Calu3 (cell line): ENCODE data around the gene IPP. TPM values are rescaled to one million over a fixed set of nuclear protein-coding genes. Genes with fewer than 3 reads are reported as not detected.

Source experiments
- Bru-seq: library from RNA; stranded (reverse); fragments of 400-500 nt; gene quantifications from one replicate; lab custom pipeline; 2021; lab: Mats Ljungman, UMichigan
- BruChase-seq, 2 experiments: library from RNA; stranded (reverse); fragments of 400-500 nt; gene quantifications; one replicate each; lab custom pipeline; 2021; lab: Mats Ljungman, UMichigan
- BruUV-seq: library from RNA; stranded (reverse); fragments of 400-500 nt; replicated peaks from 2 replicates; lab custom pipeline; 2021; lab: Mats Ljungman, UMichigan
- CTCF ChIA-PET: fragments of 300-600 bp; sonication (Branson Sonifier 250); formaldehyde crosslinking; loops from one replicate; lab custom pipeline; 2022; ENCODE audit warnings: antibody characterized with exemption; lab: Charles Lee
- DNase-seq: peaks from one replicate; pipeline ENCODE4 v3.0.0; 2022
- H3K27ac Mint-ChIP-seq: one replicate; pipeline ENCODE4 v1.8.0; 2022; ENCODE audit warnings: mixed read lengths; ENCODE audit not compliant: unreplicated experiment
- H3K27me3 Mint-ChIP-seq: one replicate; pipeline ENCODE4 v1.8.0; 2022; ENCODE audit warnings: mixed read lengths; ENCODE audit not compliant: unreplicated experiment
- H3K36me3 Mint-ChIP-seq: one replicate; pipeline ENCODE4 v1.8.0; 2022; ENCODE audit warnings: mild to moderate bottlenecking, moderate library complexity, mixed read lengths; ENCODE audit not compliant: insufficient read depth, unreplicated experiment
- H3K4me1 Mint-ChIP-seq: one replicate; pipeline ENCODE4 v1.8.0; 2022; ENCODE audit warnings: mild to moderate bottlenecking, low read depth, mixed read lengths; ENCODE audit not compliant: unreplicated experiment
- H3K4me3 Mint-ChIP-seq: one replicate; pipeline ENCODE4 v1.8.0; 2022; ENCODE audit warnings: mild to moderate bottlenecking, low read depth, moderate library complexity, mixed read lengths; ENCODE audit not compliant: unreplicated experiment
- H3K9me3 Mint-ChIP-seq: one replicate; pipeline ENCODE4 v1.8.0; 2022; ENCODE audit warnings: low read depth, mixed read lengths; ENCODE audit not compliant: unreplicated experiment
- intact Hi-C: fragments of 100-400 bp; cut with micrococcal nuclease; formaldehyde crosslinking; loops from one replicate; pipeline ENCODE4 v1.10.0; 2022; ENCODE audit not compliant: unreplicated experiment
- long read RNA-seq: library from polyadenylated mRNA; stranded (forward); transcript quantifications from one replicate; pipeline ENCODE4 v2.0.0, GENCODE V29; 2022
- total RNA-seq: library from RNA; stranded (reverse); gene quantifications from 2 replicates; pipeline ENCODE4 v1.2.3, GENCODE V29; 2022
- TF ChIP-seq, protein P1 (sequence below): fragments of 200-600 bp; IDR thresholded peaks from one replicate; pipeline ENCODE4 v1.8.0; 2022; ENCODE audit warnings: antibody characterized with exemption; ENCODE audit not compliant: unreplicated experiment

The IPP gene
- total RNA-seq (11.6 and 12.3 TPM in 2 replicates), Bru-seq, nascent RNA (percentile 60 among the genes with signal in this experiment), BruChase-seq, experiment 1, labeled RNA remaining after a 6-hour chase (percentile 61 among the genes with signal in this experiment), BruChase-seq, experiment 2, labeled RNA remaining after a 2-hour chase (percentile 59 among the genes with signal in this experiment)
- long read RNA-seq, partial matches to known transcripts, result 6 of 7 reads
- long read RNA-seq, other reads (novel, unspliced or antisense), result 1 of 7 reads

DNA sequence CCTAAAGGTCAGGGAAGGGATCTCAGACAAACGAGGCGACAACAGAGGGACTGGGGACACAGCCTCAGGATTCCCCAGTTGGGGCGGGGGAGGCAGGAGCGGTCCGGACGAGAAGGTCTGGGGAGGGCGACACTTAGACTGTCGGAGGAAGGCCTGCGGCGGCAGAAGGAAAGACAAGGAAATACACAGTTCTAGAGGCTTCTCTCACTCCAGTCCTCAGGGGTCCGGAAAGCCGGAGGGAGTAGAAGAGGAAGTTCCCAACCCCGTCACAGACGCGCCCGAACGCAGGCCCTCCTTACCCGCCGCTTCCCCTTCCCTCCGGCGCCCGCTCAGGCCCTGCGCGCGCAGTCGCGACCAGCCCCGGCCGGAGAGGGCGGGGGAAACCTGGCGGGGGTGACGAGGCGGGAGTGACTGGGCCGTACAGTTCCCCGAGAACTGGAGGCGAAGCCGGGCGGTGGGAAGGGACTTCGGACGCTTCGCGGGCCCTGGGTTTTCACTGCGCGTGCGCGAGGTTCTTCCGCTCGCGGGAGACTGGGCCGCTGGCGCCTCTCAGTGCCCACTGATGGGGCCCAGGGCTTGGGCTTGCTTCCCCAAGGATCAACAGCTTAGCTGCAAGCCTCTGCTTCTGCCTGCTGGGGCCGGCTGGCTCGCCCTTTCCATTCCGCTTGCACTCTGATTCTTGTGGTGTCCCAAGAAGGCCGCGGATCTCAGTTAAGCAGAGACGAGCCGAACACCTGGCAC lies at the start of gene IPP:
Gene IPP, minus strand, starts transcription at position 356 of the 741 bp plus-strand sequence. CDS start 4,242 bp downstream, outside the sequence.
- Mint-ChIP-seq H3K9me3 (peaks cover 7% of the 10 kb centered on the region), H3K27ac (peak within 1 kb of the TSS; percentile 100), H3K4me3 (peak within 1 kb of the TSS; percentile 99), H3K4me1 (peaks cover 6% of the 10 kb centered on the region), H3K27me3 (peaks cover 5% of the 10 kb centered on the region), H3K36me3 (peaks cover 18% of the 10 kb centered on the region)
- CTCF ChIA-PET, result interaction anchor here (0.5 kb wide), 1 partner anchor 13 kb away, joined by 3 read pairs; no protein-coding TSS in a partner anchor
- DNase-seq, result peak; percentile 95
- TF ChIP-seq, protein P1, sequence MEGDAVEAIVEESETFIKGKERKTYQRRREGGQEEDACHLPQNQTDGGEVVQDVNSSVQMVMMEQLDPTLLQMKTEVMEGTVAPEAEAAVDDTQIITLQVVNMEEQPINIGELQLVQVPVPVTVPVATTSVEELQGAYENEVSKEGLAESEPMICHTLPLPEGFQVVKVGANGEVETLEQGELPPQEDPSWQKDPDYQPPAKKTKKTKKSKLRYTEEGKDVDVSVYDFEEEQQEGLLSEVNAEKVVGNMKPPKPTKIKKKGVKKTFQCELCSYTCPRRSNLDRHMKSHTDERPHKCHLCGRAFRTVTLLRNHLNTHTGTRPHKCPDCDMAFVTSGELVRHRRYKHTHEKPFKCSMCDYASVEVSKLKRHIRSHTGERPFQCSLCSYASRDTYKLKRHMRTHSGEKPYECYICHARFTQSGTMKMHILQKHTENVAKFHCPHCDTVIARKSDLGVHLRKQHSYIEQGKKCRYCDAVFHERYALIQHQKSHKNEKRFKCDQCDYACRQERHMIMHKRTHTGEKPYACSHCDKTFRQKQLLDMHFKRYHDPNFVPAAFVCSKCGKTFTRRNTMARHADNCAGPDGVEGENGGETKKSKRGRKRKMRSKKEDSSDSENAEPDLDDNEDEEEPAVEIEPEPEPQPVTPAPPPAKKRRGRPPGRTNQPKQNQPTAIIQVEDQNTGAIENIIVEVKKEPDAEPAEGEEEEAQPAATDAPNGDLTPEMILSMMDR, result no peak
- intact Hi-C loops, result no loop called here
- BruUV-seq, result no TSS peak

DNA sequence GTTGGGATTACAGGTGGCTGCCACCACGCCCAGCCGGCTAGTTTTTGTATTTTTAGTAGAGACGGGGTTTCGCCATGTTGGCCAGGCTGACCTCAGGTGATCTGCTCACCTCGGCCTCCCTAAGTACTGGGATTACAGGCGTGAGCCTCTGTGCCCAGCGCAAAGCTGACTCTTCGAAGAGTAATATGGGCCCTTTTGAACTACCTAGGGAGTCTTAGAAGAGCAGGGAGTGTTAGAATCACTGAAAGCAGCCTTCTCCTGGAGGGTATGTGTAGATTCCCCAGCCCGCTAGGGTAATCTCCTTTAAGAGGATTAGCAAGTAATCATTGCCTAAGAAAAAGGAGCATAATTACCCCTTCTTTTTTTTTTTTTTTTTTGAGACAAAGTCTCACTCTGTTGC lies 46.5 kb upstream of the IPP start:
- Mint-ChIP-seq H3K4me1 (peaks cover 3% of the 10 kb centered on the region), H3K27ac (no peak overlapping the region), H3K4me3 (no peak overlapping the region), H3K36me3 (no peaks in the 10 kb centered on the region), H3K27me3 (no peaks in the 10 kb centered on the region), H3K9me3 (no peaks in the 10 kb centered on the region)
- TF ChIP-seq, protein P1, result no peak
- no TSS peak for BruUV-seq
- intact Hi-C loops, result no loop called here
- CTCF ChIA-PET, result interaction anchor here (0.6 kb wide), 1 partner anchor 418 kb away, joined by 3 read pairs; no protein-coding TSS in a partner anchor
- DNase-seq, result no peak

DNA sequence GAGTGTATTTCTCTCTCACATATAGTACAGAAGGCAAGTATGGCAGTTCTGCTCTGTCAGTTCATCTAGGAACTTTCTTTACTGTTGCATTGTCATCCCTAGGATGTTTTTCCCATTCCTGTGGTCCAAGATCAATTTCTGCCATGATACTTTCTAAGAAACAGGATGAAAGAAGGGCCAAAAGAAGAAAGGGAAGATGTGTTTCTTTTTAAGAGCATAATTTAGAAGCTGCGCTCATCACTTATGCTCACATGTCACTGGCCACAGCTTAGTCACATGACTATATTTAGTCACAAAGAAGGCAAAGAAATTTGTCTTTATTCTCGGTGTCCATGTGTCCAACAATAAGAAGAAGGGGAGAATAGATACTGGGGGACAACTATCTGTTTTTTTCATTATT lies 45.9 kb upstream of the IPP start:
- Mint-ChIP-seq H3K4me3 (no peak overlapping the region), H3K4me1 (no peaks in the 10 kb centered on the region), H3K27ac (no peak overlapping the region), H3K36me3 (no peaks in the 10 kb centered on the region), H3K27me3 (no peaks in the 10 kb centered on the region), H3K9me3 (no peaks in the 10 kb centered on the region)
- BruUV-seq, result no TSS peak
- DNase-seq, result no peak
- CTCF ChIA-PET, result interaction anchor here (0.7 kb wide), 2 partner anchors 50 to 151 kb away, joined by 4 read pairs; no protein-coding TSS in a partner anchor
- TF ChIP-seq, protein P1, result no peak
- intact Hi-C loops, result no loop called here

DNA sequence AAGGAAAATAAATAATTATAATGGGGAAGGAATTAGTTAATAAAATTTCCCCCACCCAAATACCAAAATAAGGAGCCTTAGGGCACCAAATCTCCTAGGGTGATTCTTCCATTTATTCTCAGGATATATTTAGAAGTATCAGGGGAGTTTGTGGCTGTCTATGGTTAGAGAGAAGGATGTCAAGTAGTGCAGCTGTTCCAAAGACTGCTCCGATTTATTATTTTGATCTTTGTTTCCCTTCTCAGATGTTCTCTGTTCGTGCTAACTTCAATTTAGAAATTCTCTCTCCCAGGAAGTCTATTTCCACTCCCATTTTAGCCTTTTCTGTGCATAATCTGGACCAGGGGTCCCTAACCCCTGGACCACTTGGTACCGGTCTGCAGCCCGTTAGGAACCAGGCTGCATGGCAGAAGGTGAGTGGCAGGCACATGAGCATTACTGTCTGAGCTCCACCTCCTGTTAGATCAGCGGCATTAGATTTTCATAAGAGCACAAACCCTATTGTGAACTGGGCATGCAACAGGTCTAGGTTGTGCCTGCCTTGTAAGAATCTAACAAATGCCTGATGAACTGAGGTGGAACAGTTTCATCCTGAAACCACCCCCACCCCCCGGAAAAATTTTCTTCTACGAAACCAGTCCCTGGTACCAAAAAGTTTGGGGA lies 43.6 kb upstream of the IPP start:
- intact Hi-C loops, result no loop called here
- Mint-ChIP-seq H3K36me3 (no peaks in the 10 kb centered on the region), H3K27me3 (no peaks in the 10 kb centered on the region), H3K4me3 (no peak overlapping the region), H3K9me3 (no peaks in the 10 kb centered on the region), H3K4me1 (no peaks in the 10 kb centered on the region), H3K27ac (no peak overlapping the region)
- TF ChIP-seq, protein P1, result no peak
- DNase-seq, result no peak
- no TSS peak for BruUV-seq
- CTCF ChIA-PET, result interaction anchor here (0.5 to 0.7 kb wide), 2 partner anchors 59 to 116 kb away, joined by 3 read pairs; no protein-coding TSS in a partner anchor
